Amniotic stem cell (primary cell): ENCODE results near the gene OPN5.

Experiments used
- DNase-seq: peaks from one replicate; lab custom pipeline; 2025; lab: John Stamatoyannopoulos, UW

OPN5 gene

GRCh38 chr6:47788498-47788884 lies 6.7 kb downstream of the OPN5 start:
- no peak for DNase-seq

- DNase-seq, result no peak
Observed at GRCh38 chr6:47789553-47789952, 7.7 kb downstream of the OPN5 start.

GRCh38 chr6:47792216-47792733 lies 10.4 kb downstream of the OPN5 start:
- no peak for DNase-seq

GRCh38 chr6:47794577-47795135 lies 12.8 kb downstream of the OPN5 start:
- DNase-seq, result no peak

GRCh38 chr6:47801984-47802383 lies 20.2 kb downstream of the OPN5 start:
- no peak for DNase-seq

GRCh38 chr6:47804821-47805220 lies 23.0 kb downstream of the OPN5 start:
- no peak for DNase-seq

GRCh38 chr6:47809873-47810272 lies 28.0 kb downstream of the OPN5 start:
- no peak for DNase-seq

GRCh38 chr6:47810885-47811284 lies 29.1 kb downstream of the OPN5 start:
- DNase-seq, result no peak

- DNase-seq, result no peak
Observed at GRCh38 chr6:47811443-47811842, 29.6 kb downstream of the OPN5 start.

- no peak for DNase-seq
Observed at GRCh38 chr6:47817749-47818148, 35.9 kb downstream of the OPN5 start.

- DNase-seq, result no peak
Observed at GRCh38 chr6:47819461-47819860, 37.6 kb downstream of the OPN5 start.

GRCh38 chr6:47822856-47823554 lies 41.2 kb downstream of the OPN5 start:
- DNase-seq, result no peak

- DNase-seq, result no peak
Observed at GRCh38 chr6:47832386-47833100, 50.7 kb downstream of the OPN5 start.

- DNase-seq, result no peak
Observed at GRCh38 chr6:47834196-47834595, 52.4 kb downstream of the OPN5 start.

- no peak for DNase-seq
Observed at GRCh38 chr6:47836046-47836445, 54.2 kb downstream of the OPN5 start.

- DNase-seq, result no peak
Observed at GRCh38 chr6:47836639-47837038, 54.8 kb downstream of the OPN5 start.

- no peak for DNase-seq
Observed at GRCh38 chr6:47839645-47840044, 57.8 kb downstream of the OPN5 start.

GRCh38 chr6:47844881-47845280 lies 63.0 kb downstream of the OPN5 start:
- DNase-seq, result no peak

GRCh38 chr6:47846752-47847151 lies 64.9 kb downstream of the OPN5 start:
- DNase-seq, result no peak

GRCh38 chr6:47851091-47851490 lies 69.3 kb downstream of the OPN5 start:
- DNase-seq, result no peak

GRCh38 chr6:47852727-47853126 lies 70.9 kb downstream of the OPN5 start:
- no peak for DNase-seq

- DNase-seq, result no peak
Observed at GRCh38 chr6:47853766-47854165, 71.9 kb downstream of the OPN5 start.

- DNase-seq, result no peak
Observed at GRCh38 chr6:47854971-47855370, 73.1 kb downstream of the OPN5 start.
